ENCODE measurements around the gene VPS16. TPM values are rescaled to one million over a fixed set of nuclear protein-coding genes. Genes with fewer than 3 reads are reported as not detected.
A peak's percentile ranks its signal among the peaks of the same experiment; 100 is the strongest.

Gene VPS16
- polyA plus RNA-seq, 1 donor (not counting 4 experiments of a cell fraction or from before 2014, with no cell fraction given): 22.7 TPM

DNA sequence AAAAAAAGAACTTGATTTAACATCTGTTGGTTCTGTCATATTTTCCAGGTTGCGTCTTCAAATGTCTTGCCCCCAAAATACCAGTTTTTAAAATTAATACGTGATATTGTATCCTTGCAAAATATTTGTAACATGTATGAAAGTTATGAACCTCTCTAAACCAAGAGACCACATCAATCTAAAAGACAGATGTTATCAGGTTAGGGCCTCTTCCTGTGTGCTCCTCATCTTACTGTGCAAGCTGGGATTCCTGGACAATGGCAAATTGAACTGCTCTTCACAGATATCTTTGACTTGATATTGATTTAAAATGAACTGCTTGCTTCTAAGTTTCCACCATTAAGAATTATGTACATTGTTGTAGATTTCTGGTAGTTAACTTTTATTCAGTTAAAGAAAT is 14.8 kb upstream of the VPS16 start:
- Histone ChIP-seq H3K4me1 (ENCODE audit: control insufficient read depth, extremely low read depth, insufficient read depth, low read length) (no peaks in the 10 kb centered on the region), H4K20me1 (ENCODE audit: control insufficient read depth, extremely low read depth, insufficient read depth, low read length) (no peaks in the 10 kb centered on the region), H3K9me3 (ENCODE audit: control insufficient read depth, low read depth, low read length) (no peaks in the 10 kb centered on the region), H3K9ac (ENCODE audit: control insufficient read depth, extremely low read depth, insufficient read depth, low read length) (no peak overlapping the region), H3K27me3 (ENCODE audit: control insufficient read depth, extremely low read depth, insufficient read depth, low read length) (peaks cover 29% of the 10 kb centered on the region), H3K9me1 (ENCODE audit: control insufficient read depth, extremely low read depth, insufficient read depth, low read length) (no peaks in the 10 kb centered on the region), H2AFZ (ENCODE audit: control insufficient read depth, low read length) (no peak overlapping the region), H3K36me3 (ENCODE audit: control insufficient read depth in 2 of 2, extremely low read depth in 1 of 2, insufficient read depth in 2 of 2, low read length in 2 of 2) (no peaks in the 10 kb centered on the region), H3K27ac (ENCODE audit: control insufficient read depth, insufficient read depth, low read length) (no peak overlapping the region), H3K4me2 (ENCODE audit: control insufficient read depth, extremely low read depth, insufficient read depth, low read depth, low read length) (no peak overlapping the region), H3K4me3 (ENCODE audit: control insufficient read depth in 2 of 3, extremely low read depth in 1 of 3, insufficient read depth in 2 of 3, low read depth in 1 of 3, low read length in 3 of 3) (no peak overlapping the region), H3K79me2 (ENCODE audit: control insufficient read depth, insufficient read depth, low read length) (no peaks in the 10 kb centered on the region)
- TF ChIP-seq, protein P1, sequence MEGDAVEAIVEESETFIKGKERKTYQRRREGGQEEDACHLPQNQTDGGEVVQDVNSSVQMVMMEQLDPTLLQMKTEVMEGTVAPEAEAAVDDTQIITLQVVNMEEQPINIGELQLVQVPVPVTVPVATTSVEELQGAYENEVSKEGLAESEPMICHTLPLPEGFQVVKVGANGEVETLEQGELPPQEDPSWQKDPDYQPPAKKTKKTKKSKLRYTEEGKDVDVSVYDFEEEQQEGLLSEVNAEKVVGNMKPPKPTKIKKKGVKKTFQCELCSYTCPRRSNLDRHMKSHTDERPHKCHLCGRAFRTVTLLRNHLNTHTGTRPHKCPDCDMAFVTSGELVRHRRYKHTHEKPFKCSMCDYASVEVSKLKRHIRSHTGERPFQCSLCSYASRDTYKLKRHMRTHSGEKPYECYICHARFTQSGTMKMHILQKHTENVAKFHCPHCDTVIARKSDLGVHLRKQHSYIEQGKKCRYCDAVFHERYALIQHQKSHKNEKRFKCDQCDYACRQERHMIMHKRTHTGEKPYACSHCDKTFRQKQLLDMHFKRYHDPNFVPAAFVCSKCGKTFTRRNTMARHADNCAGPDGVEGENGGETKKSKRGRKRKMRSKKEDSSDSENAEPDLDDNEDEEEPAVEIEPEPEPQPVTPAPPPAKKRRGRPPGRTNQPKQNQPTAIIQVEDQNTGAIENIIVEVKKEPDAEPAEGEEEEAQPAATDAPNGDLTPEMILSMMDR (optimal IDR thresholded peaks at IDR 0.05 in 1 of 3, IDR thresholded peaks at IDR 0.05 in 1 of 3, conservative IDR thresholded peaks at IDR 0.05 in 1 of 3; ENCODE audit: extremely low read depth in 1 of 3, insufficient read depth in 2 of 3, low read length in 3 of 3): no peak
- TF ChIP-seq EZH2 (IDR thresholded peaks at IDR 0.05; ENCODE audit: low read length): no peak
- dilution Hi-C loops (cut with MboI; ENCODE audit: extremely low pct_ligation_motif_present, low sequenced_read_pairs): no loop called here
- peak; percentile 17 for FAIRE-seq
- DNase-seq (ENCODE audit: low read depth, low spot score): no peak

GRCh38 chr20:2826655-2827054 is 13.9 kb upstream of the VPS16 start:
- no peak overlapping the region for H3K4me2 ChIP-seq (ENCODE audit: control insufficient read depth, extremely low read depth, insufficient read depth, low read depth, low read length)
- FAIRE-seq (no peak), DNase-seq (ENCODE audit: low read depth, low spot score) (no peak)
- H4K20me1 ChIP-seq (ENCODE audit: control insufficient read depth, extremely low read depth, insufficient read depth, low read length): no peaks in the 10 kb centered on the region
- H3K4me1 ChIP-seq (ENCODE audit: control insufficient read depth, extremely low read depth, insufficient read depth, low read length): peaks cover under 1% of the 10 kb centered on the region
- no peak overlapping the region for H3K4me3 ChIP-seq (ENCODE audit: control insufficient read depth in 2 of 3, extremely low read depth in 1 of 3, insufficient read depth in 2 of 3, low read depth in 1 of 3, low read length in 3 of 3)
- no peaks in the 10 kb centered on the region for H3K79me2 ChIP-seq (ENCODE audit: control insufficient read depth, insufficient read depth, low read length)
- H2AFZ ChIP-seq (ENCODE audit: control insufficient read depth, low read length): no peak overlapping the region
- no peaks in the 10 kb centered on the region for H3K9me3 ChIP-seq (ENCODE audit: control insufficient read depth, low read depth, low read length)
- TF ChIP-seq, protein P1 (optimal IDR thresholded peaks at IDR 0.05 in 1 of 3, IDR thresholded peaks at IDR 0.05 in 1 of 3, conservative IDR thresholded peaks at IDR 0.05 in 1 of 3; ENCODE audit: extremely low read depth in 1 of 3, insufficient read depth in 2 of 3, low read length in 3 of 3): no peak
- TF ChIP-seq EZH2 (IDR thresholded peaks at IDR 0.05; ENCODE audit: low read length): no peak
- H3K9ac ChIP-seq (ENCODE audit: control insufficient read depth, extremely low read depth, insufficient read depth, low read length): no peak overlapping the region
- no peak overlapping the region for H3K27ac ChIP-seq (ENCODE audit: control insufficient read depth, insufficient read depth, low read length)
- no peaks in the 10 kb centered on the region for H3K36me3 ChIP-seq (ENCODE audit: control insufficient read depth in 2 of 2, extremely low read depth in 1 of 2, insufficient read depth in 2 of 2, low read length in 2 of 2)
- dilution Hi-C loops (cut with MboI; ENCODE audit: extremely low pct_ligation_motif_present, low sequenced_read_pairs): no loop called here
- H3K27me3 ChIP-seq (ENCODE audit: control insufficient read depth, extremely low read depth, insufficient read depth, low read length): peaks cover 20% of the 10 kb centered on the region
- H3K9me1 ChIP-seq (ENCODE audit: control insufficient read depth, extremely low read depth, insufficient read depth, low read length): no peaks in the 10 kb centered on the region

All from keratinocyte (primary cell).